WI38 (cell line): ENCODE data around the gene SNX13.

Experiments used
- H3K4me3 ChIP-seq: 2 replicates; pipeline ENCODE4 v1.5.1; 2011; ENCODE audit warnings: low read depth, mild to moderate bottlenecking, control low read depth, low read length
- TF ChIP-seq, protein P1 (sequence below): IDR thresholded peaks from 2 replicates; pipeline ENCODE4 v1.5.1; 2012; ENCODE audit warnings: low read depth, mild to moderate bottlenecking, control low read depth, low read length

The SNX13 gene

DNA sequence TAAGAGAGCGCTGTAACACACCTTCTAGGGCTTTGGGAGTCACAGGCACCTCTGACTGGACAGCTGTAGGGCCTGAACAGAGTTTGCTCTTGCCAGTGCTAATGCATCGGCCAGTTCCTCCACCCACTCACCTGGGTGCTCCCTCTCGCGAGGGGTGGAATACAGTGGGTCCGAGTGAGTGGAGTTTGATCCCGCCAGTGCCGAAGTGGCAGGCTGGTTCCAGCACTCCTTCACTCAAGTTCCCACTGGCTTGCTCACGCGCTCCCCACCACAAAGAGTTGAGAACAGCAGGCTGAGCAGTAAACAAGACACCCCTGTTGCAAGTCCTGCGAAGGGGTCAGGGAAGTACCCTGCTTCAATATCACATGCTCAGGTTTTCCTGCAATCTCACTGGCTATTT, 91.8 kb downstream of the SNX13 start:
- no peak overlapping the region for H3K4me3 ChIP-seq
- TF ChIP-seq, protein P1, sequence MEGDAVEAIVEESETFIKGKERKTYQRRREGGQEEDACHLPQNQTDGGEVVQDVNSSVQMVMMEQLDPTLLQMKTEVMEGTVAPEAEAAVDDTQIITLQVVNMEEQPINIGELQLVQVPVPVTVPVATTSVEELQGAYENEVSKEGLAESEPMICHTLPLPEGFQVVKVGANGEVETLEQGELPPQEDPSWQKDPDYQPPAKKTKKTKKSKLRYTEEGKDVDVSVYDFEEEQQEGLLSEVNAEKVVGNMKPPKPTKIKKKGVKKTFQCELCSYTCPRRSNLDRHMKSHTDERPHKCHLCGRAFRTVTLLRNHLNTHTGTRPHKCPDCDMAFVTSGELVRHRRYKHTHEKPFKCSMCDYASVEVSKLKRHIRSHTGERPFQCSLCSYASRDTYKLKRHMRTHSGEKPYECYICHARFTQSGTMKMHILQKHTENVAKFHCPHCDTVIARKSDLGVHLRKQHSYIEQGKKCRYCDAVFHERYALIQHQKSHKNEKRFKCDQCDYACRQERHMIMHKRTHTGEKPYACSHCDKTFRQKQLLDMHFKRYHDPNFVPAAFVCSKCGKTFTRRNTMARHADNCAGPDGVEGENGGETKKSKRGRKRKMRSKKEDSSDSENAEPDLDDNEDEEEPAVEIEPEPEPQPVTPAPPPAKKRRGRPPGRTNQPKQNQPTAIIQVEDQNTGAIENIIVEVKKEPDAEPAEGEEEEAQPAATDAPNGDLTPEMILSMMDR: no peak

DNA sequence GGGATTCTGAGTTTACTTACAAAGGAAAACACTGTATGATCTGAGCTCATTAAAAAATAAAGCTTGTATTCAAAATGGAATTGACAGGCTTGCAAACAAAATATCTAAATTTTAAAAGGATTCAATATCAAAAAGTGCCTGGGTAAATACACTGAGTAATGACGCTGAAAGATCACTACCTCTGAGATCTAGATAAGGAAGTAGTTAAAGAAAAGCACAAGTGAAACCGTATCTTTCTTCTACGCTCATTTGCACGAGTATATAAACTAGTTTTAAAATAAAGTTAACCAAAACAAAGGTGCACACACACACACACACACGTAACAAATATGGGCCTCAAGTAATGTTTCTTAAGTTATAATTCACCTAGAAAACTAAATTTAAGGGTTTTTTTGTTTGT, 93.4 kb downstream of the SNX13 start:
- TF ChIP-seq, protein P1: no peak
- H3K4me3 ChIP-seq: no peak overlapping the region

DNA sequence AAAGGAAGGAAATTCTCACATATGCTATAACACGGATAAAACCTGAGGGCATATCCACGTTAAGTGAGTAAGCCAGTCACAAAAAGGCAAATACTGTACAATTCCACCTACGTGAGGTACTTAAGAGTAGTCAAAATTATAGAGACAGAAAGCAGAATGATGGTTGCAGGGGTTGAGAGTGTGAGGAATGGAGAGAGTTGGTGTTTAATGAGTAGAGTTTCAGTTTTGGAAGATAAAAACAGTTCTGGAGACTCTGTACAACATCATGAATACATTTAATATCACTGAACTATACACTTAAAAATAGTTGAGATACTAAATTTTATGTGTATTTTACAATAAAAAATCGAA, 95.1 kb downstream of the SNX13 start:
- TF ChIP-seq, protein P1: no peak

DNA sequence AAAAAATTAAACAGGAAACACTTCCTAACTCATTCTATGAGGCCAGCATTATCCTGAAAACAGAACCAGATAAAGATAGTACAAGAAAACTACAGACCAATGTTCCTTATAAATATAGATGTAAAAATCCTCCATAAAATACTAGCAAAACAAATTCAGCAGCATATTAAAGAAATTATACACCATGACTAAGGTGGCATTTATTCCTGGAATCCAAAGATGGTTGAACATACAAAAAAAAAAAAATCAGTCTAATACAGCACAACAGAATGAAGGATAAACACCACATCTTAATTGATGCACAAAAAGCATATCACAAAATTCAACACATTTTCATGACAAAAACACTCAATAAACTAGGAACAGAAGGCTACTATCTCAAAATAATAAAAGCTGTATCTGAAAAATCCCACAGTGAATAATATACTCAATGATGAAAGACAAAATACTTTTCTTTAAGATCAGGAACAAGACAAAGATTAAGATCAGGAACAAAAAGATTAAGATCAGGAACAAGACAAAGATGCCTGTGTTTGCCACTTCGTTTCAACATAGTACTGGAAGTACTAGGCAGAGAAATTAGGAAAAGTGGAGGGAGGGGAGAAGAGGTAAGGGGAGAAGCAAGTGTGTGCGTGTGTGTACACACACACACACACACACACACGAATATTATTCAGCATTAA, 95.6 kb downstream of the SNX13 start:
- no peak overlapping the region for H3K4me3 ChIP-seq
- TF ChIP-seq, protein P1: no peak

More for the DNA sequence above, 95.1 kb downstream of the SNX13 start:
- no peak overlapping the region for H3K4me3 ChIP-seq

DNA sequence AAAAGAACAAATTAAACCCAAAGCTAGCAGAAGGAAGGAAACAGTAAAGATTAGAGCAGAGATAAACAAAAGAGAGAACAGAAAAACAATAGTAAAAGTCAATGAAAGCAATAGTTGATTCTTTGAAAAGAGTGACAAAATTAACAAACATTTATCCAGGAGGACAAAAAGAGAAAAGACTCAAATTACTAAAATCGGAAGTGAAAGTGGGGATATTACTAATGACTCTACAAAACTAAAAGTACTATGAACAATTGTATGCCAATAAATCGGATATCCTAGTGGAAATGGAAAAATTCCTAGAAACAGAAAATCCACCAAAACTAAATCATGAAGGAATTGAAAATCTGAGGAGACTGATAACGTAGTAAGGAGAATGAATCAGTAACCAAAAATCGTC, 96.3 kb downstream of the SNX13 start:
- H3K4me3 ChIP-seq: no peak overlapping the region

DNA sequence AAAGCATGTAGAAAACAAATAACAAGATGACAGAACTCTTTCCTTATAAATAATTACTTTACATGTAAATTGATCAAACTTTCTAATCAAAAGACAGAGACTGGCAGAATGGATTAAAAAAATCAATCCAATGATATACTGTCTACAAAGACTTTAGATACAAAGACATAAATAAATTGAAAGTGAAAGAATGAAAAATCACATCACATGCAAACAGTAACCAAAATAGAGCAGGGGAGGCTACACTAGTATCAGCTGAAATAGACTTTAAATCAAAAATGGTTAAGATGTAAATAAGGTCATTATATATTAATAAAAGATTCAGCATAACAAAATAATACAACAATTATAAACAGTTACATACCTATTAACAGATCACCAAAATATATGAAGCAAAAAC, 97.3 kb downstream of the SNX13 start:
- TF ChIP-seq, protein P1: no peak
- H3K4me3 ChIP-seq: no peak overlapping the region

More for the DNA sequence above, 96.3 kb downstream of the SNX13 start:
- TF ChIP-seq, protein P1: no peak

DNA sequence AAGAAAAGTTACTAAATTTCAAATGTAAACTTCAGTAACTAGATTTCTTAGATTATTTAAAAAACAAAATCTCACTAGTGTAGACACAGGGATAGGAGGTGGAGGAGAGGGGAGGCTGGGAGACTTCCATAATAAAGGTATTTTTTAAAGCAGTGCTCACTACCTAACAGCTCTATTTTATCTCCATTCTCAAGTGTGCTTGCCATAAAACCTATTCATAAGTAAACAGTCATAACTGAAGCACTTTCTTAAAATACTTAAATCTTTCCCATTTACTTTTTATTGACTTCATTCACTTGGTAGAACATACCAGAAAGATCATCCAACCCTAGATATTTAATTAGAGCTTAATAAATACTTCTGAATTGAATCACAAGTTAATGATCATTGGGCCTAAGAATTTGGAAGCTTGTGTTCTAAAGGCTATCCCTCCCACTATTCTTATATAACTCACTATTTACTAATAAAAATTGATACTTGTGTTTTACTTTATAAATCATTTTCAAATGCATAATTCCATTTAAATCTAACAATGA, 107.4 kb downstream of the SNX13 start:
- TF ChIP-seq, protein P1: no peak
- no peak overlapping the region for H3K4me3 ChIP-seq
